GM21529 (cell line): Measurements from ENCODE around the gene PTPRB.

Experiments
- ATAC-seq: cut with Tn5 transposase; IDR thresholded peaks from one replicate; pipeline ENCODE4 v1.9.1; 2021; ENCODE audit not compliant: unreplicated experiment

Gene PTPRB

DNA sequence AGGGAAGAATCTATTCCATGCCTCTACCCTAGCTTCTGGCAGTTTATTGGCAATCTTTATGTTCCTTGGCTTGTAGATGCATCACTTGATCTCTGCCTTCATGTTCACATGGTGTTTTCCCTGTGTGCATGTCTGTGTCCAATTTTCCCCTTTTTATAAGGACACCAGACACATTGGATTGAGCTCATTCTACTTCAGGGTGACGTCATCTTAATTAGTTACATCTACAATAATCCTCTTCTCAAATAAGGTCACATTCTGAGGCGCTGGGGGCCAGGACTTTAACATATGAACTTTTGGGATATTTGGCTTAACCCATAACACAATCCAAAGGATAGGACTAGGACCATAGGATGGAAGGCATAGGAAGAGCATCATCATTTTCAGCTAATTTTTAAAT lies 169.8 kb downstream of the PTPRB start:
- ATAC-seq = no peak

- ATAC-seq = no peak
These were observed 170.5 kb downstream of the PTPRB start for GRCh38 chr12:70466753-70467152.
